ENCODE data around the gene BEND2. TPM values are rescaled to one million over a fixed set of nuclear protein-coding genes. Genes with fewer than 3 reads are reported as not detected.
A peak's percentile ranks its signal among the peaks of the same experiment; 100 is the strongest.

The BEND2 gene
- total RNA-seq, 3 donors from 2014 or later (not counting 1 experiment from before 2014, with no cell fraction given), result 0.16 to 1.3 (median 0.48) TPM

DNA sequence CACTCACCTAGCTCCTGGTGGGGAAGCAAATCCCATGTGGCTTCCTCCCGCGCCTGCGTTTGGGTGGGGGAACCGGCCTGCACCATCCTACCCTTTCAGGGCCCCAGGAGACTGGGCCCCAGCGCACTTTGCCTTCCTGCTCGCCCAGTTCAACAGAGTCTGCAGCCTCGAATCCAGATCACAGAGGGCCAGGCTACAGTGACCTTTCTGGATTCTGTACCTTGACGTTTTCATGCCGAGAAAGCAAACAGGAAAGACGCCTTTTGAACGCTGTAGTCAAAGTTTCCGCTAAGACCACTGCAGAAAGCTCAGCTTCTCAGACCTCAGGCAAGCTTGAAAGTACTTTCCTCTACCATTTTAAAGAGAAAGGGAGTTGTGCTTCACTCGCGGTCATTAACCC, 7.4 kb upstream of the BEND2 start:
- Histone ChIP-seq H3K27me3 (ENCODE audit: control insufficient read depth, insufficient read depth, low read length) (no peaks in the 10 kb centered on the region), H3K27ac (ENCODE audit: low read length) (no peak overlapping the region), H3K36me3 (ENCODE audit: control insufficient read depth, insufficient read depth, low read length) (no peaks in the 10 kb centered on the region), H3K9me3 (ENCODE audit: control insufficient read depth, insufficient read depth, low read length) (no peaks in the 10 kb centered on the region), H3K4me1 (ENCODE audit: control insufficient read depth, insufficient read depth, low read length) (no peaks in the 10 kb centered on the region), H3K4me3 (ENCODE audit: low read length) (no peak overlapping the region)
- peaks cover 0 to 7% of the 10 kb centered on the region in 2 donors for H3K27me3 Mint-ChIP-seq (ENCODE audit: low read depth in 2 of 2)
- H3K9me3 Mint-ChIP-seq, result no peaks in the 10 kb centered on the region
- ATAC-seq (no peak), DNase-seq (no peak)
- no peaks in the 10 kb centered on the region for H3K4me1 Mint-ChIP-seq
- TF ChIP-seq, protein P1, sequence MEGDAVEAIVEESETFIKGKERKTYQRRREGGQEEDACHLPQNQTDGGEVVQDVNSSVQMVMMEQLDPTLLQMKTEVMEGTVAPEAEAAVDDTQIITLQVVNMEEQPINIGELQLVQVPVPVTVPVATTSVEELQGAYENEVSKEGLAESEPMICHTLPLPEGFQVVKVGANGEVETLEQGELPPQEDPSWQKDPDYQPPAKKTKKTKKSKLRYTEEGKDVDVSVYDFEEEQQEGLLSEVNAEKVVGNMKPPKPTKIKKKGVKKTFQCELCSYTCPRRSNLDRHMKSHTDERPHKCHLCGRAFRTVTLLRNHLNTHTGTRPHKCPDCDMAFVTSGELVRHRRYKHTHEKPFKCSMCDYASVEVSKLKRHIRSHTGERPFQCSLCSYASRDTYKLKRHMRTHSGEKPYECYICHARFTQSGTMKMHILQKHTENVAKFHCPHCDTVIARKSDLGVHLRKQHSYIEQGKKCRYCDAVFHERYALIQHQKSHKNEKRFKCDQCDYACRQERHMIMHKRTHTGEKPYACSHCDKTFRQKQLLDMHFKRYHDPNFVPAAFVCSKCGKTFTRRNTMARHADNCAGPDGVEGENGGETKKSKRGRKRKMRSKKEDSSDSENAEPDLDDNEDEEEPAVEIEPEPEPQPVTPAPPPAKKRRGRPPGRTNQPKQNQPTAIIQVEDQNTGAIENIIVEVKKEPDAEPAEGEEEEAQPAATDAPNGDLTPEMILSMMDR (IDR thresholded peaks at IDR 0.05), result no peak
- WGBS (ENCODE audit: insufficient coverage), result 94% methylated on average over 14 of the region's 14 CpGs
- H3K27ac Mint-ChIP-seq, result no peak overlapping the region
- intact Hi-C loops (cut with micrococcal nuclease), result no loop called here
- no peak overlapping the region for H3K4me3 Mint-ChIP-seq
- H3K36me3 Mint-ChIP-seq, result no peaks in the 10 kb centered on the region

DNA sequence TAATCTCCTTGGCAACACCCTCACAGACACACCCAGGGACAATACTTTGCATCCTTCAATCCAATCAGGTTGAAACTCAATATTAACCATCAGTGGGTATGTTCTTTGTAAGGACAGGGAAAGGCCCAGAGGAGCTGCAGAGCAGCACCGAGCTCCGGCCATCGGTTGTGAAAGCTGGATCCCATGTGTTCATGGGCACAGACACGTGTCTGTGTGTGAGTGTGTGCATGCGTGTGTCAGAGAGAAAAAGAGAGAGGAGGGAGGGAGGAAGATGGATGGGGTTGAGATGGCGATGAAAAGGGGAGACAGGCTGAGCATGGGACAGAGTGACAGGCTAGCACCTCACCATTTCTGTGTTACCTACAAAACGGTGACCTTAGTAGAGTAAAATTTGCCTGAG, 6.8 kb upstream of the BEND2 start:
- no peaks in the 10 kb centered on the region for H3K36me3 Mint-ChIP-seq
- ATAC-seq (no peak), DNase-seq (no peak)
- no peaks in the 10 kb centered on the region for H3K4me1 Mint-ChIP-seq
- H3K27me3 Mint-ChIP-seq (ENCODE audit: low read depth in 2 of 2), result peaks cover 0 to 7% of the 10 kb centered on the region in 2 donors
- WGBS (ENCODE audit: insufficient coverage), result 86% methylated on average over 7 of the region's 7 CpGs
- Histone ChIP-seq H3K27me3 (ENCODE audit: control insufficient read depth, insufficient read depth, low read length) (no peaks in the 10 kb centered on the region), H3K36me3 (ENCODE audit: control insufficient read depth, insufficient read depth, low read length) (no peaks in the 10 kb centered on the region), H3K4me3 (ENCODE audit: low read length) (no peak overlapping the region), H3K4me1 (ENCODE audit: control insufficient read depth, insufficient read depth, low read length) (no peaks in the 10 kb centered on the region), H3K27ac (ENCODE audit: low read length) (no peak overlapping the region), H3K9me3 (ENCODE audit: control insufficient read depth, insufficient read depth, low read length) (no peaks in the 10 kb centered on the region)
- H3K4me3 Mint-ChIP-seq, result no peak overlapping the region
- TF ChIP-seq, protein P1 (IDR thresholded peaks at IDR 0.05), result no peak
- H3K27ac Mint-ChIP-seq, result no peak overlapping the region
- H3K9me3 Mint-ChIP-seq, result no peaks in the 10 kb centered on the region
- intact Hi-C loops (cut with micrococcal nuclease), result no loop called here

DNA sequence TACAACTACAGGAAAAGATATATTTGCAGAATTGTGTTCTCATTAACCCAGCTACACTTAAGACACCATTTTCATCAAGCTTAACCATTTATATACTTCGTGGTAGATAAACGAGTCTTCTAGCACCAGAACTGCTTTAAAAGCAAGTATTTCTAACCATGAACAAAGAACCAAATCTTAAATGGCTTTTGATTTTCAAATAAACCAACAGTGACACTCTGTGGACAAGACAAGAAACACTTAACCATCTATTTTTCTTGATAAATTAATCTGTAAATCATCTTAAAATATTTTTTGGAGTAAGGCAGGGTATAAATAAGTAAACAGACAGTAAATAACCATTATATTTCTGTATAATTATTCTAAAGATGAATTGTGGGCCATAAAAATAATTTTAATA, 10.2 kb downstream of the BEND2 start:
- Histone ChIP-seq H3K4me1 (ENCODE audit: control insufficient read depth, insufficient read depth, low read length) (no peaks in the 10 kb centered on the region), H3K27me3 (ENCODE audit: control insufficient read depth, insufficient read depth, low read length) (no peaks in the 10 kb centered on the region), H3K27ac (ENCODE audit: low read length) (no peak overlapping the region), H3K9me3 (ENCODE audit: control insufficient read depth, insufficient read depth, low read length) (no peaks in the 10 kb centered on the region), H3K36me3 (ENCODE audit: control insufficient read depth, insufficient read depth, low read length) (no peaks in the 10 kb centered on the region), H3K4me3 (ENCODE audit: low read length) (no peak overlapping the region)
- no peaks in the 10 kb centered on the region for H3K4me1 Mint-ChIP-seq
- DNase-seq (peak in 1 of 2 donors; percentile 14), ATAC-seq (no peak)
- WGBS (ENCODE audit: insufficient coverage), result 46% methylated on average over 2 of the region's 2 CpGs
- no peak overlapping the region for H3K4me3 Mint-ChIP-seq
- H3K27ac Mint-ChIP-seq, result no peak overlapping the region
- H3K9me3 Mint-ChIP-seq, result peaks cover 0 to 3% of the 10 kb centered on the region in 2 donors
- H3K36me3 Mint-ChIP-seq, result no peaks in the 10 kb centered on the region
- TF ChIP-seq, protein P1 (IDR thresholded peaks at IDR 0.05), result no peak
- intact Hi-C loops (cut with micrococcal nuclease), result no loop called here
- peaks cover 0 to 5% of the 10 kb centered on the region in 2 donors for H3K27me3 Mint-ChIP-seq (ENCODE audit: low read depth in 2 of 2)

DNA sequence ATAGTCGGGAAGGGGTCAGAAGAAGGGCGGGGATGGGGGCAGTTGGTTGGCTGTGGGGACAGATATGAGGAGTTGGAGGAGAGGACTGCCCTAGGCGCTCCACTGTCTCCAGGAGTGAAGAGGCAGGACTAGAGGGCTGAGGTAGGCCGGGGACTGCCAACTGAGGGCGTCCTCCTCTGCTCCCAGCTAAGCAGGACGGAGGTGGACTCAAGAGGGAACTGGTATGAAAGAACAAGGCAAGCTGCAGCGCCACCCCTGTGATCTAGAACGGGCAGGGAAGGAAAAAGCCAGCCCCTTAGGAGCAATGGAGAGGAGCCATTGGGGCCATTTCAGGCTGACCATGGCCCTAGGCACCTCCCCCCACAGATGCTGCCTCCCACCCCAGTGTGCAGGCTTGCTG, 14.0 kb downstream of the BEND2 start:
- no peak for DNase-seq
- WGBS (ENCODE audit: insufficient coverage), result 84% methylated on average over 8 of the region's 8 CpGs
- Histone ChIP-seq H3K27ac (ENCODE audit: low read length) (no peak overlapping the region), H3K4me3 (ENCODE audit: low read length) (no peak overlapping the region), H3K27me3 (ENCODE audit: control insufficient read depth, insufficient read depth, low read length) (no peaks in the 10 kb centered on the region), H3K4me1 (ENCODE audit: control insufficient read depth, insufficient read depth, low read length) (no peaks in the 10 kb centered on the region), H3K36me3 (ENCODE audit: control insufficient read depth, insufficient read depth, low read length) (no peaks in the 10 kb centered on the region), H3K9me3 (ENCODE audit: control insufficient read depth, insufficient read depth, low read length) (no peaks in the 10 kb centered on the region)
- Mint-ChIP-seq H3K4me3 (no peak overlapping the region), H3K27me3 (ENCODE audit: low read depth in 2 of 2) (peaks cover 0 to 5% of the 10 kb centered on the region in 2 donors), H3K36me3 (no peaks in the 10 kb centered on the region), H3K9me3 (peaks cover 0 to 3% of the 10 kb centered on the region in 2 donors), H3K4me1 (no peaks in the 10 kb centered on the region), H3K27ac (no peak overlapping the region)
- no peak for ATAC-seq
- intact Hi-C loops (cut with micrococcal nuclease), result no loop called here
- TF ChIP-seq, protein P1 (IDR thresholded peaks at IDR 0.05), result no peak
